ENCODE results near the gene CORO1C. TPM values are rescaled to one million over a fixed set of nuclear protein-coding genes. Genes with fewer than 3 reads are reported as not detected.

Gene CORO1C
- total RNA-seq, 1 donor from 2014 or later = 157 TPM

DNA sequence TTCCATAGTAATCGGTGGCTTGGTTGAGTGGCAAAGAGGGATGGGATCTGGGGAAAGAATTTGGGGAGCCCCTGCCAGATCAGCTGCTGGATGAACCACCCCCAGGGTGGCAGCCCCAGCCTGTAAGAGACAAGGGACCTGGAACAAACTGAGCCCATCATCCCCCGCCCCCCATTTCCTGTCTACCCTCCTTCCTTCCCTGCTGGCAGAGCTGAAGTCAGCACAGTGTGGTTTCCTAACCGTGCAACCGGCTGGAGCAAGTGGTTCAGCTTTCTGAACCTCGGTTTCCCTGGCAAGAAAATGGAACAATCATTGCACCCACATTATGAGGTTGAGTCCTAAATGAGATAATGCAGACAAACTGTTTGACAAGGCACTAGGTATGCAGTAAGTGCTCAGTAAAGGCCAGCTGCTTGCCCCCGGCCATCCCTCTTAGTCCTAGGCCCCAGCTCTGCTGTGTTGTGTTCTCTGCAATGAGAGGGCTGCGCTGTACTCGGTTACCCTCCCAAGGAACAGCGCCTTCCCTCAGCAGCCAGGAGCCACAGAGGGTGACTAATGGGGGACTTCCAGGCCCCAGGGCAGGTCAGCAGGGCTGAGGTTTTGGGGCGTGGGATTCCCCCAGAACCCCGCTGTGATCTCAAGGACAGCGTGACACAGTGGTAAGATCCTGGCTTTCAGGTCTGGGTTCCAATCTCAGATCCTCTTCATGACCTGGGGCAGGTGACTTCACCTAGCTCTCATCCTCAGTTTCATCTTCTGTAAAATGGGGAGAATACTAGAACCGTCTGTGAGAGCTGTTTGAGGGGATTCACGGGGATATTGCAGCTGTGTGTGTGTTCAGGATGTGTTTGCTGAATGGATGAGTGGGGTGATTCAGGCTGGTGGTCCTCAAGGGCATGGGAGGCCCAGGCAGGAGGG lies 114.1 kb downstream of the CORO1C start:
- DNase-seq (ENCODE audit: low read depth in 2 of 2) = peak in 1 of 2 donors; percentile 20

DNA sequence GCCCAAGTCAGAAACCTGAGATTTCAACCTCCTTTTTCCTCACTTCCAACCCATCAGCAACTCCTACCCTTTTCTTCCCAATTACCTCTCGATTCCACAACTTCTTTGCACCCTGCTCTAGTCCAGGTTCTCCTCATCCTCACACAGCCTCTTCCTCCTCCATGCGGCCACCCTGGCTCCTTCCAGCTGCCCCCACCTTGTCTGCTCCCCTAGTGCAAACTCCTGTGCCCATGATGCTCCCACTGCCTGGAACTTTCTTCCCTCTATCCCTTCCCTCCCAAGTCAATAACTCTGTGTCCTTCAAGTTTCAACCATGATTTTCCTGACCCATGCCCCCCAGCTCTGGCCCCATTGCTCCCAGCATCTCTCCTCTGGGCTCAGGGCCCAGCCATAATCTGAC lies 115.0 kb downstream of the CORO1C start:
- no peak for DNase-seq (ENCODE audit: low read depth in 2 of 2)

DNA sequence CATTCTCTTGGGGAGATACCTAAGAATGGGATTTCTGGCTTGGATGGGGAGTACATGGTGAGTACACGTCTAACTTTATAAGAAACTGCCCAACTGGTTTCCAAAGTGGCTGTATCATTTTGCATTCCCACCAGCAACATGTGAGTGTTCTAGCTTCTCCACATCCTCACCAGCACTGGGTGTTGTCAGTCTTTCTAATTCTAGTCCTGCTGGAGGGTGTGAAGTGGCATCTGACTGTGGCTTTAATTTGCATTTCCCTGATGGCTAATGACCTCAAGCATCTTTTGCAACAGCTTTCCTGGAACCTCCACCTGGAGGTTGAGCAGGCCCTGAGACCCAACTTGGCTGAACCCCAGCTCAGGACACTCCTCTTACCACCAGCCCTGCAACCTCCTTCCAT lies 115.4 kb downstream of the CORO1C start:
- no peak for DNase-seq (ENCODE audit: low read depth in 2 of 2)

DNA sequence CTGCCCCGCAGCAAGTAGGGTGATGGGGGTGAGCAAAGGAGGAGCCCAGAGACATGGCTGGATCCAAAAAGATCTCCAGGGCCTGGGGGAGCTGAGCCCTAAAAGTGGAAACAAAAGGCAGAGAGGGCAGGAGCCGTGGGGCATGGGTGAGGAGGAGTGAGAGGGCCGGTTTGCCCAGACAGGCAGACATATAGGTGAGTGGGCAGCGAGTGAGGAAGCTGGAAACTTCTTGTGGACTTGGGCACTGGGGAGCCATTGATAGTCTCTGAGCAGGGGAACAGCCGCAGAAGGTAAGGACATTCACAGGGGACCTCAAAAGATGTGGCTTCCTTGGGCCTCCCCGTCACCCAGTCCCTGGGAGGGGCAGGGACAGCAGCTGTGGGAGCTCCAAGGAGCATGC lies 116.7 kb downstream of the CORO1C start:
- DNase-seq (ENCODE audit: low read depth in 2 of 2) = no peak

DNA sequence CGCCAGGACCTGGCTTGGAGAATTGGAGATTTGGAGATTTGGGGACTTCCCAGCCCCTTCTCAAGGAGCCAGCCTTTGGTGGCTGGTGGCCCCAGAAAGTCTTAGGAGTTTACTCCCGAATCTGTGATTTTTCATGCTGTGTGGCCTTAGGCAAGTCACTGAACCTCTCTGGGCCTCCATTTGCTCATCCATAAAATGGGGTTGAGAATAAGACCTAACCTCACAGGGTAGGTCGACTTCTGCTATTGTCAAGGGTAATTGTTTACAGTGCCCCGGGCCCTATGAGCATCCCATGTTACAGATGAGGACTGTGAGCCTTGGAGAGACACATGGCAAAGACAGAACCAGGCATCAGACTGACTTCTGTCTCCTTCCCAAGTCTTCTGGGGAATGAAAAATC lies 117.3 kb downstream of the CORO1C start:
- DNase-seq (ENCODE audit: low read depth in 2 of 2) = no peak

DNA sequence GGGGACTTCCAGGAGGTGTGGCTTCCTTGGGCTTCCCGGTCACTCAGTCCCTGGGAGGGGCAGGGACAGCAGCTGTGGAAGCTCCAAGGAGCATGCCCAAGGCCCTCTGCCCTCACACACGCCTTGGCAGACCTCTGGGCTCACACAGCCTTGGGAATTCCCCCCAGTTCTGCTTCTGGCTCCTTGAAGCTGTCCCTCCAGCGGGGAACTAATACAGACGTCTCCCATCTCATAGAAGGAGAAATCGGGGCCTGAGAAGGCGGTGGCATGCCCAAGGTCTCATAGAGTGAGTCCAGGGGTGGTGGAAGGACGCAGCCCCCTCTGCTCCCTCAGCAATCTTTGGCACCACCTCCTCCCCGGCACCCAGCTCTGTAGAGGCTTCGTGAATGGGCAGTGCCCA lies 117.8 kb downstream of the CORO1C start:
- peak in 1 of 2 donors; percentile 28 for DNase-seq (ENCODE audit: low read depth in 2 of 2)

DNA sequence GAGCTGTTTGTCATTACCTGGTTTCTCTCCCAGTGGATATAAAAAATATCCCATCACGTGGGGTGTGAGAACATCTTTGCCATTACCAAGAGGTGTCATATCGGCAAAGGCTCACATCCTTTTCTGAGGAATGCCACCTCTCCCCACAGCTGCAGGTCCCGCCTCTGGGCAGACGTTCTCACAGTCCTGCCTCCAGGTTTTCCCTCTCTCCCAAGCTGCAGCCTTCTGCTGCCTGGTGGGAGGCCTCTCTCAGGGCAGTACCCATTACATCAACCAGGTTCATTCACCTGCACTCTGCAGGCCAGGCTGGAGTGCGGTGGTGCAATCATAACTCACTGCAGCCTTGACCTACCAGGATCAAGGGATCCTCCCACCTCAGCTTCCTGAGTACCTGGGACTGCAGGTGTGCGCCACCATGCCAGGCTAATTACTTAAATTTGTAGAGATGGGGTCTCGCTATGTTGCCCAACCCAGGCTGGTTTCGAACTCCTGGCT lies 118.5 kb downstream of the CORO1C start:
- no peak for DNase-seq (ENCODE audit: low read depth in 2 of 2)

DNA sequence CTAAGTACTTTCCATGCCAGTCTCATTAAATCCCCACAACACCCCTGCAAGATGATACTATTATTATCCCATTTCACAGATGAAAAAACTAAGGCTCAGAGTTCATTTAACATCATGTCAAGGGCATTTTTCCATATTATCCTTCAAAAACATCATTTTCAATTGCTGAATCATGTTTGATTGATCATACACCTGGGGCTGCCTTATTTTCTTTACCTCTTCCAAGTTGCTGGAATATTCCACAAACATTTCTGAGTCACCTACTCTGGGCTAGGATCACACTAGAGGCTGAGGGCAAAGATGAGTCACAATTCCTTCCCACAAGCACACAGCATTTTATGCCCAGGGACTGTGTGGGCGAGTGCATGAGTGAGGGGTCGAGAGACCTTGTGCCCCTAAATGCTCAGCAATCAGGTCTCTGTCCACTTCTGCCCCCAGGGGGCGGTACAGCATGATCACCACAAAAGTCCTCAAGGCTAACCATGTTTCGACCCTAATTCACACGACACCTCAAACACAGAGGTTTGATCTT lies 119.4 kb downstream of the CORO1C start:
- DNase-seq (ENCODE audit: low read depth in 2 of 2) = peak; percentile 60 to 68

DNA sequence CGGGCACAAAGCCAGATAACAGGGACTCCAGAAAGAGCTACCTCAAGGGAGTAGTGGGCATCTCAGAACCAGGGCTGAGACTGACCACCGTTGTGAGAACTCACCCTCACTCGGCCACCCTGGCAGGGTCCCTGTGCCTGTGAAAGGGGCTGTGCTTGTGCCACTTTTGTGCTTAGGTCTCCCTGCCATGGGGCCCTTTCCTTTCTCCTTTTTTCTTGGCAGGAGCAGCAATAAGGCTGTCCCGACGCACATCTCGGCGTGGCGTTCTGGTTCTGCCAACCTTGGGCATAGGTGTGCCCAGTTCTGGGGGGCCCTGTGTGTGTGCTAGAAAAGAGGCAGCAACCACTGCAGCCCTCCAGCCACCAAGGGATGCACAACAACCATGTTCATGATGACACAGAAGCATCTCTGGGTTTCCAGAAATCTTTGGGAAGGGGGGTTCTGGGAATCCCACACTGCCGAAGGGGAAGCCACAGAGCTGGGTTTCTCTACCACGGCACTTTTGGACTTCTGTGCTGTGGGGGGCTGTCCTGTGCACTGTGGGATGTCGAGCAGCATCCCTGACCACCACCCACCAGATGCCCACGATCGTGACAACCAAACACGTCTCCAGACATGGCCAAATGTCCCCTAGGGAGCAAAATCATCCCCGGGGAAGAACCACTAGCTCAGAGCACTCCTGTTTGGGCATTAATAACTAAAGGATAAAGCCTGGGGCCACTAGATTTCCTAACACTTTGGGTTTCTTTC lies 120.3 kb downstream of the CORO1C start:
- no peak for DNase-seq (ENCODE audit: low read depth in 2 of 2)

DNA sequence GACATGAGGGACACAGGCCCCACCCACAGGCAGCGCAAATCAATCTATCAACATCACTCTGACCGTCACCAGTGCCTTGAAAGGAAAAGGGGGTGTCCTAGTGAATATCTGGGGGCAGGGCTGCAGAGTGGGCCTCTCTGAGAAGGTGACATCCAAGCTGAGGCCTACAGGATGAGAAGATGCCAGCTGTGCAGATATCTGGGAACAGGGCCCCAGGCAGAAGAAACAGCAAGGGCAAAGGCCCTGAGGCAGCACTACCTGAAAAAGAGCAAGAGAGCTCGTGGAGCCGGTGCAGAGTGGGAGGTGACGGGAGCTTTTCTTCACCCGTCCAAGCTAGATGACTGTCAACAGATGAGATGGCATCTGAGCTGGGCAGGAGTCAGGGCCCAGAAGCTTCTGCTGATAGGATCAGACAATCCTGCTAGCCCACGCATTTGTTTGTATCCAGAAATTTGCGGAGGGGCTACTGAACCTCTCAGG lies 120.9 kb downstream of the CORO1C start:
- no peak for DNase-seq (ENCODE audit: low read depth in 2 of 2)

DNA sequence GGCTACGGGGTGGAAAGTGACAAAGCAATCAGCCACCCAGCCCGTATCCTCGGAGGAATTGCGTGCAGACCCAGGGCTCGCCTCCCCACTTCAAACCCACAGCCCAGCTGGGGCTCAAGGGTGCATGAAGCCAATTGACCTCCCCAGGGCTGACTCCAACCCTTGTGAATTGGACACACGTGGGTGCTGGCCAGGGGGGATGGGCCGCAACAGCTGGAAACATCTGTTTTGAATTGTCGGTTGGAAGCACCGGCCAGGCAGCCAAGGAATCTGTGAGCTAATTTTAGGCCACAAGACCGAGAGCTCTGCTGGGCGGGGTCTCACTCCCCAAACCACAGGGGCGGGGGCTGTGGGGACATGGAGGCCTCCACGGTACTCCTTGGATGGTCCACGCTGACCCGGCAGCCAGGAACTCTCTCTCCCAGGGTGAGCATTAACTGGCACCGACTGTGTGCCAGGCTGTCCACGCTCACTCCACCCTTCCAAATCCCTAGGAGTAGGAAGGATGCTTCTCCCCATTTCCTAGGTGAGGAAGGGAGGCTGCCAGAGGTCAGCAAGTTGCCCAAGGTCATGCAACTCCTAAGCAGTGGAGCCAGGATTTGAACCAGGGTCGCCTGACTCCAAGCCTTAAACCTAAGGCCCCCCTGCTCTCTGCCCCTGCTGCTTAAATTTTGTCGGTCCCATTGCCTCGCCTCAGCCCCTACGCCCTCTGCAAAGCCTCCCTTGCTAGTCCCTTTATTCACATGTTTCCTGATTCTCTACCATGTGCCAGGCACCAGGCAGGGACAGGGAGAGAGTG lies 121.6 kb downstream of the CORO1C start:
- DNase-seq (ENCODE audit: low read depth in 2 of 2) = no peak

DNA sequence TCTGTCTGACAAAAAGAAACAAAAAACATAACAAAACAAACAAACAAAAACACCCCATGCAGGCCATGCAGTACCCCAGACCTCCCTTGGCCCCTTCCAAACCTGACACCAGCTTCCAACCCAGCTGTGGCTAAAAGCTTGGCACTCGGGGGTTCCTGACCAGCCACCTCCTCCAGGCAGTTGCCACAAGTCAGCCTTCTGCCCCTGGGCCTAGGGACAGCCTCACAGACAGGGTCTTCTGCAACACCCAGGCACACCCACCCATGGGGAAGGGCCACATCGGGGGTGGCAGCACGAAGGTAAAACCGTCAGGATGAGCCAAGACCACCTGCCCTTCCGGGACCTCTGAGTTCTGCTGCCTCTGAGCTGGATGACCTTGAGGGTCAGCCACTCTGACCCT lies 122.7 kb downstream of the CORO1C start:
- no peak for DNase-seq (ENCODE audit: low read depth in 2 of 2)

DNA sequence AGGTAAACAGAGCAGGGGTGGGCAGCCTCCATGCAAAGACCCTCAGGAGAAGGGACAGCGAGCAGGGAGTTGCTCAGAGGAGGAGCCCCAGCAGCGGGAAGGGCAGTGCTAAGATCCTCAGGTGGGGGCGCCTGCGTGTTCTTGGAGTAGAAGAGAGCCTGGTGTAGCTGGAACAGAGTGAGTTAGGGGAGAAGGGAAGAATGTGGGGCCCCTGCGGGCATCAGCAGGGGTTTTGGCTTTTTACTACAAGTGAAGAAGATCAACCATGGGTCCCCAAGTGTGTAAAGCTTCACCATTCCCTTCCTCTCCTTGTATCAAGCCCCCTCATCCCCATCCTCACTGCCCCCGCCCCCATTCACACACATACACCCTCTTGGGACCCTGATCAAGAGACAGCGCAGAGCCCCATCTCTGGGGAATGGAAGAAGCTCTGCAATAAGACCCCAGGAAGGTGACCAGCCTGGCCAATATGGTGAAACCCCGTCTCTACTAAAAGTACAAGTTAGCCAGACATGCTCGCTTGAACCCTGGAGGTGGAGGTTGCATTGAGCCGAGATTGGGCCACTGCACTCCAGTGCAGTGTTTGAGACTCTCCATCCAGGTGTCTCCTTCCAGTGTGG lies 123.2 kb downstream of the CORO1C start:
- no peak for DNase-seq (ENCODE audit: low read depth in 2 of 2)

DNA sequence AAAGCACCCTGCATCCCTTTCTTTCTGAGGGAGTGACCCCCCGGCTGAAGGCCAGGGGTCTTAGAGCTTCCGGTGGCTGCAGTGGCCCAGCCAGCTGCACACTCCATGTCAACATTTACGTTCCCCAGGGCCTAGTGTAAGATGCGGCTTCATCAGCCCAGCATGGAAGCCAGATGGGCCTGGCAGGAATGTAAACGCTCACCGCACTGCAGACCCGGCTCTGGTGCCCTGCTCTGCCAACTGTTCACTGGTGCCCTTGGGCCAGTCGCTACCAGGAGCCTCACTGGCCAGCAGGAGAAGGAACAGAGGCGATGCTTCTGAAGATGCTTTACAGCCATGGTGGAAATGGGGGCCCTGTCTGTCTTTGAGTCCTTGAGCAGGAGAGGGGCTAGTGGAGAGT lies 124.8 kb downstream of the CORO1C start:
- no peak for DNase-seq (ENCODE audit: low read depth in 2 of 2)

DNA sequence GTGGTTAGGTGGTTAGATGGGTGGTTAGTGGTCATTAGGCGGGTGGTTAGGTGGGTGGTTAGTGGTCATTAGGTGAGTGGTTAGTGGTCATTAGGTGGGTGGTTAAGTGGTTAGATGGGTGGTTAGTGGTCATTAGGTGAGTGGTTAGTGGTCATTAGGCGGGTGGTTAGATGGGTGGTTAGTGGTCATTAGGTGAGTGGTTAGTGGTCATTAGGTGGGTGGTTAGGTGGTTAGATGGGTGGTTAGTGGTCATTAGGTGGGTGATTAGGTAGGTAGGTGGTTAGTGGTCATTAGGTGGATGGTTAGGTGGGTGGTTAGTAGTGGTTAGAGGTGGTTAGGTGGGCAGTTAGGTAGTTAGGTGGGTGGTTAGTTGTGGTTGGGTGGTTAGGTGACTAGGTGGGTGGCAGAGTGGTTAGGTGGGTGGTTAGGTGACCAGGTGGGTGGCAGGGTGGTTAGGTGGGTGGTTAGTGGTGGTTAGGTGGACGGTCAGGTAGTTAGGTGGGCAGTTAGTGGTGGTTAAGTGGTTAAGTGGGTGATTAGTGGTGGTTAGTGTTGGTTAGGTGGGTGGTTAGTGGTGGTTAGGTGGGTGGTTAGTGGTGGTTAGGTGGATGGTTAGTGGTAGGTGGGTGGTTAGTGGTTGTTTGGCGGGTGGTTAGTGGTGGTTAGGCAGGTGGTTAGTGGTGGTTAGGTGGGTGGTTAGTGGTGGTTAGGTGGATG lies 125.5 kb downstream of the CORO1C start:
- no peak for DNase-seq (ENCODE audit: low read depth in 2 of 2)

DNA sequence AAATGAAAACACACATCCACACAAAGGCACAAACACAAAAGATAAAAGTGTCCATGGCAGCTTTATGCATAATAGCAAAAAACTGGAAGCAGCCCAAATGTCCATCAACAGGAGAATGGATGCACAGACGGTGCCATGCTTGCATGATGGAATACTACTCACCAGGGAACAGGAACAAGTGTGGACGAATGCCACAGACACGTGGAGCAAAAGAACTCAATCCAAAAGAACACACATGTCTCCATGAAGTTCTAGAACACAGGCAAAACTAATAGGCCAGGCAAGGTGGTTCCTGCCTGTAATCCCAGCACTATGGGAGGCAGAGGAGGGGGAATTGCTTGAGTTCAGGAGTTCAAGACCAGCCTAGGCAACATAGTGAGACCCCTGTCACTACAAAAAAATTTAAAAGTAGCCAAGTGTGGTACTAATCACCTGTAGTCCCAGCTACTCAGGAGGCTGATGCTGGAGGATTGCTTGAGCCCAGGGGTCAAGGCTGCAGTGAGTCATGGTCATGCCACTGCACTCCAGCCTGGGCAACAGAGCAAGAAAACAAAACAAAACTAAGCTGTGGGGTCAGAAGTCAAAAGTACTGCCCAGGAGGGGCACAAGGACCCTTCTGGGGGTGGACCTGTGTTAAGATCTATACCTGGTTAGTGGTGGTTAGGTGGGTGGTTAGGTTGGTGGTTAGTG lies 126.2 kb downstream of the CORO1C start:
- peak; percentile 11 to 22 for DNase-seq (ENCODE audit: low read depth in 2 of 2)

DNA sequence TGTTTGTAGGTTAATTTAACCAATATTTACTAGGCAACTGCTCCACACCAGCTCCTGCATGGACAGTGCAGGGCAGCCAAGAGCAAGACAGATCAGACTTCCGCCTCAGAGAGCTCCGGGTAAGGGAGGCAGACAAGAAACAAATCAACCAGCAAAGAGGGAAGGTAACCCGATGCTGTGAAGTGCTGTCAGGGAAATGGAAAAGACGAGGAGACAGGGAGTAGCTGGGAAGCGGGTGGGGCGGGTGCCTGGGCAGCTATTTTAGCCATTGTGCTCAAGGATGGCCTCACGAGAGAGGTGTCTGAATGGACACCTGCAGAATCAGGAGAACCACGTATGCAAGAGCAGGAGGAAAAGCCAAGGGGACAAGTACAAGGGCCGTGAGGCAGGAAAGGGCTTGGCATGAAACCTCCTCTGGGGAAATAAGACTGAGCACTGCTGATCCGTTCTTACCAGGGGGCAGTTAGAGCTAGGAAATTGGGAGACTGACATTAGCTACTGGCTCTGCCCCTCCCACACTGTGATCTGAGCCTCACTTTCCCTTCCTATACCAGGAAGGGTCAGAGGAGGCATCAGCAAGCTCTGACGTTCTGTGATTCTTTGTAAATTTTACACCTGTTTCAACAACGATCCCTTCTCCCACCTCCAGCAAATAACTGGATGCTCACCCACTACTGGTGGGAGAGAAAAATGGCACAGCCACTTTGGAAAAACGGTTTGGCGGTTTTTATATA lies 126.9 kb downstream of the CORO1C start:
- DNase-seq (ENCODE audit: low read depth in 2 of 2) = no peak

DNA sequence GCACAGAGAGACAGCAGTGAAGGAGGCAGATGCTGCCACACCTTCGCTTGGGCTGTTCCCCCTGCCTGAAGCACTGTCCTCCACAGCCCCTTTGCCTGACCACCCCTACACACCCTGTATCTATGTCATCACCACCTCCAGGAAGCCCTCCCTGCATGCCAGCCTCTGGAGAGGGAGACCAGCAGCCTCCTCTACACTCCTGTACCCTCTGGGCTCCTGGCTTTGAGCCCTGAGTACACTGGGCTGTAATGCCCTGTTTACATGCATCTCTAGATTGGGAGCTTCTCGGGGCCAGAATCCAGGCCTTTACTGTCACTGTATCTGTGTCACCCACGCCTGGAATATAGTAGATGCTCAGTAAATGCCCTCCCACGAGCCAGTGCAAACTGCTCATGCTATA lies 127.6 kb downstream of the CORO1C start:
- DNase-seq (ENCODE audit: low read depth in 2 of 2) = no peak

Data from lung microvascular endothelial cell (primary cell).